Measurements from ENCODE around the gene WDR74.
"Not testable (repeated sequence)": the region's sequence is repeated elsewhere in the genome, so short reads cannot be mapped to it uniquely, and the experiment has no call there.

WDR74 gene

GRCh38 chr11:62840721-62841360, 1.5 kb upstream of the WDR74 start:
- H3K36me3 ChIP-seq (ENCODE audit: control insufficient read depth, insufficient read depth, low read length); H3K27me3 ChIP-seq (replicated peaks; ENCODE audit: control insufficient read depth, insufficient read depth, low read length, poor library complexity, severe bottlenecking); H3K9me3 ChIP-seq (ENCODE audit: control insufficient read depth, low read length): not testable (repeated sequence)
- Histone ChIP-seq H3K4me1 (ENCODE audit: control insufficient read depth, insufficient read depth, low read length, poor library complexity, severe bottlenecking) (peaks cover 21% of the 10 kb centered on the region), H3K27ac (ENCODE audit: insufficient read depth, low read length, poor library complexity, severe bottlenecking) (peak overlapping the region; percentile 99), H3K4me3 (ENCODE audit: insufficient read depth, low read depth, low read length, poor library complexity, severe bottlenecking) (peak overlapping the region; percentile 73)
- DNase-seq = peak; percentile 75 to 82 (median 76)

GRCh38 chr11:62835336-62835735, 4.1 kb downstream of the WDR74 start:
- Histone ChIP-seq H3K4me3 (ENCODE audit: insufficient read depth, low read depth, low read length, poor library complexity, severe bottlenecking) (no peak overlapping the region), H3K27ac (ENCODE audit: insufficient read depth, low read length, poor library complexity, severe bottlenecking) (no peak overlapping the region), H3K36me3 (ENCODE audit: control insufficient read depth, insufficient read depth, low read length) (peaks cover 25% of the 10 kb centered on the region), H3K4me1 (ENCODE audit: control insufficient read depth, insufficient read depth, low read length, poor library complexity, severe bottlenecking) (peaks cover 15% of the 10 kb centered on the region), H3K27me3 (replicated peaks; ENCODE audit: control insufficient read depth, insufficient read depth, low read length, poor library complexity, severe bottlenecking) (no peaks in the 10 kb centered on the region), H3K9me3 (ENCODE audit: control insufficient read depth, low read length) (no peaks in the 10 kb centered on the region)
- no peak for DNase-seq

- Histone ChIP-seq H3K27ac (ENCODE audit: insufficient read depth, low read length, poor library complexity, severe bottlenecking) (peak within 1 kb of the TSS; percentile 97), H3K4me3 (ENCODE audit: insufficient read depth, low read depth, low read length, poor library complexity, severe bottlenecking) (peak within 1 kb of the TSS; percentile 88), H3K27me3 (replicated peaks; ENCODE audit: control insufficient read depth, insufficient read depth, low read length, poor library complexity, severe bottlenecking) (no peaks in the 10 kb centered on the region), H3K36me3 (ENCODE audit: control insufficient read depth, insufficient read depth, low read length) (peaks cover 29% of the 10 kb centered on the region), H3K9me3 (ENCODE audit: control insufficient read depth, low read length) (no peaks in the 10 kb centered on the region), H3K4me1 (ENCODE audit: control insufficient read depth, insufficient read depth, low read length, poor library complexity, severe bottlenecking) (peaks cover 17% of the 10 kb centered on the region)
- DNase-seq = no peak
These were observed 6.8 kb downstream of the WDR74 start, which contains the start of gene TEX54 for GRCh38 chr11:62832336-62833234. TEX54 (minus strand) TSS chr11:62832841.

- H3K9me3 ChIP-seq (ENCODE audit: control insufficient read depth, low read length) = no peaks in the 10 kb centered on the region
- H3K4me3 ChIP-seq (ENCODE audit: insufficient read depth, low read depth, low read length, poor library complexity, severe bottlenecking) = peak within 1 kb of the TSS; percentile 88
- peaks cover 37% of the 10 kb centered on the region for H3K36me3 ChIP-seq (ENCODE audit: control insufficient read depth, insufficient read depth, low read length)
- DNase-seq = peak; percentile 98 to 99 (median 99)
- no peaks in the 10 kb centered on the region for H3K27me3 ChIP-seq (replicated peaks; ENCODE audit: control insufficient read depth, insufficient read depth, low read length, poor library complexity, severe bottlenecking)
- peak within 1 kb of the TSS; percentile 97 for H3K27ac ChIP-seq (ENCODE audit: insufficient read depth, low read length, poor library complexity, severe bottlenecking)
- H3K4me1 ChIP-seq (ENCODE audit: control insufficient read depth, insufficient read depth, low read length, poor library complexity, severe bottlenecking) = peaks cover 17% of the 10 kb centered on the region
These were observed 7.7 kb downstream of the WDR74 start, which contains the start of gene STX5 for GRCh38 chr11:62831520-62832335. STX5 (minus strand) TSS chr11:62832051; CDS start chr11:62831243, 808 bp downstream.

- DNase-seq = no peak
- Histone ChIP-seq H3K27ac (ENCODE audit: insufficient read depth, low read length, poor library complexity, severe bottlenecking) (peak overlapping the region; percentile 97), H3K36me3 (ENCODE audit: control insufficient read depth, insufficient read depth, low read length) (peaks cover 36% of the 10 kb centered on the region), H3K27me3 (replicated peaks; ENCODE audit: control insufficient read depth, insufficient read depth, low read length, poor library complexity, severe bottlenecking) (no peaks in the 10 kb centered on the region), H3K4me3 (ENCODE audit: insufficient read depth, low read depth, low read length, poor library complexity, severe bottlenecking) (peak overlapping the region; percentile 88), H3K4me1 (ENCODE audit: control insufficient read depth, insufficient read depth, low read length, poor library complexity, severe bottlenecking) (peaks cover 17% of the 10 kb centered on the region), H3K9me3 (ENCODE audit: control insufficient read depth, low read length) (no peaks in the 10 kb centered on the region)
These were observed 8.4 kb downstream of the WDR74 start for GRCh38 chr11:62830904-62831519.

- H3K36me3 ChIP-seq (ENCODE audit: control insufficient read depth, insufficient read depth, low read length) = peaks cover 42% of the 10 kb centered on the region
- not testable (repeated sequence) for H3K27ac ChIP-seq (ENCODE audit: insufficient read depth, low read length, poor library complexity, severe bottlenecking)
These were observed 11.3 kb downstream of the WDR74 start for GRCh38 chr11:62828130-62828529.

GRCh38 chr11:62823677-62824076, 15.7 kb downstream of the WDR74 start:
- H3K27me3 ChIP-seq (replicated peaks; ENCODE audit: control insufficient read depth, insufficient read depth, low read length, poor library complexity, severe bottlenecking) = no peaks in the 10 kb centered on the region
- no peak overlapping the region for H3K4me3 ChIP-seq (ENCODE audit: insufficient read depth, low read depth, low read length, poor library complexity, severe bottlenecking)
- peaks cover 68% of the 10 kb centered on the region for H3K36me3 ChIP-seq (ENCODE audit: control insufficient read depth, insufficient read depth, low read length)
- no peaks in the 10 kb centered on the region for H3K9me3 ChIP-seq (ENCODE audit: control insufficient read depth, low read length)
- DNase-seq = no peak
- no peaks in the 10 kb centered on the region for H3K4me1 ChIP-seq (ENCODE audit: control insufficient read depth, insufficient read depth, low read length, poor library complexity, severe bottlenecking)
- H3K27ac ChIP-seq (ENCODE audit: insufficient read depth, low read length, poor library complexity, severe bottlenecking) = no peak overlapping the region

More at GRCh38 chr11:62828130-62828529, 11.3 kb downstream of the WDR74 start:
- H3K9me3 ChIP-seq (ENCODE audit: control insufficient read depth, low read length); DNase-seq; H3K27me3 ChIP-seq (replicated peaks; ENCODE audit: control insufficient read depth, insufficient read depth, low read length, poor library complexity, severe bottlenecking); H3K4me3 ChIP-seq (ENCODE audit: insufficient read depth, low read depth, low read length, poor library complexity, severe bottlenecking): not testable (repeated sequence)
- H3K4me1 ChIP-seq (ENCODE audit: control insufficient read depth, insufficient read depth, low read length, poor library complexity, severe bottlenecking) = peaks cover 17% of the 10 kb centered on the region

GRCh38 chr11:62817129-62817528, 22.3 kb downstream of the WDR74 start:
- no peak overlapping the region for H3K27ac ChIP-seq (ENCODE audit: insufficient read depth, low read length, poor library complexity, severe bottlenecking)
- no peaks in the 10 kb centered on the region for H3K4me1 ChIP-seq (ENCODE audit: control insufficient read depth, insufficient read depth, low read length, poor library complexity, severe bottlenecking)
- no peak for DNase-seq
- H3K4me3 ChIP-seq (ENCODE audit: insufficient read depth, low read depth, low read length, poor library complexity, severe bottlenecking) = no peak overlapping the region
- peaks cover 21% of the 10 kb centered on the region for H3K36me3 ChIP-seq (ENCODE audit: control insufficient read depth, insufficient read depth, low read length)
- no peaks in the 10 kb centered on the region for H3K9me3 ChIP-seq (ENCODE audit: control insufficient read depth, low read length)
- H3K27me3 ChIP-seq (replicated peaks; ENCODE audit: control insufficient read depth, insufficient read depth, low read length, poor library complexity, severe bottlenecking) = no peaks in the 10 kb centered on the region

GRCh38 chr11:62816557-62816956, 22.8 kb downstream of the WDR74 start:
- Histone ChIP-seq H3K9me3 (ENCODE audit: control insufficient read depth, low read length) (no peaks in the 10 kb centered on the region), H3K36me3 (ENCODE audit: control insufficient read depth, insufficient read depth, low read length) (peaks cover 19% of the 10 kb centered on the region), H3K4me1 (ENCODE audit: control insufficient read depth, insufficient read depth, low read length, poor library complexity, severe bottlenecking) (no peaks in the 10 kb centered on the region), H3K4me3 (ENCODE audit: insufficient read depth, low read depth, low read length, poor library complexity, severe bottlenecking) (no peak overlapping the region), H3K27me3 (replicated peaks; ENCODE audit: control insufficient read depth, insufficient read depth, low read length, poor library complexity, severe bottlenecking) (no peaks in the 10 kb centered on the region), H3K27ac (ENCODE audit: insufficient read depth, low read length, poor library complexity, severe bottlenecking) (no peak overlapping the region)
- DNase-seq = no peak

Data from effector memory CD4-positive, alpha-beta T cell (primary cell).